Liver (tissue), 9 donors: ENCODE data around the gene SIL1. TPM values are rescaled to one million over a fixed set of nuclear protein-coding genes. Genes with fewer than 3 reads are reported as not detected.

ENCODE experiments used
- DNase-seq: peaks from one replicate; pipeline ENCODE4 v3.0.0-alpha.2; 2017; ENCODE audit warnings: low spot score
- H3K27ac ChIP-seq, 2 donors: one replicate each; pipeline ENCODE4 v1.7.0; 2013; ENCODE audit warnings: inconsistent platforms in 2 of 2, low read length in 2 of 2, control low read depth in 1 of 2, low read depth in 1 of 2, mild to moderate bottlenecking in 1 of 2
- H3K27me3 ChIP-seq, 4 donors: one replicate each; pipeline versions ENCODE4 v1.6.1 to v1.7.0; 2013; ENCODE audit warnings: low read length in 3 of 4, inconsistent platforms in 1 of 4, mild to moderate bottlenecking in 1 of 4, moderate library complexity in 1 of 4; ENCODE audit not compliant: control insufficient read depth in 4 of 4, insufficient read depth in 4 of 4
- H3K36me3 ChIP-seq, 4 donors: one replicate each; pipeline versions ENCODE4 v1.6.1 to v1.7.0; 2013; ENCODE audit warnings: low read length in 3 of 4, mild to moderate bottlenecking in 3 of 4, low read depth in 1 of 4, moderate library complexity in 1 of 4; ENCODE audit not compliant: control insufficient read depth in 4 of 4, insufficient read depth in 3 of 4
- H3K4me1 ChIP-seq, 4 donors: one replicate each; pipeline versions ENCODE4 v1.6.1 to v1.7.0; 2013; ENCODE audit warnings: low read length in 3 of 4, mild to moderate bottlenecking in 3 of 4, moderate library complexity in 1 of 4; ENCODE audit not compliant: control insufficient read depth in 4 of 4, insufficient read depth in 4 of 4
- H3K4me3 ChIP-seq, 3 donors: one replicate each; pipeline versions ENCODE4 v1.6.1 to v1.7.0; 2013; ENCODE audit warnings: low read length in 3 of 3, control low read depth in 1 of 3, low read depth in 1 of 3, mild to moderate bottlenecking in 1 of 3
- H3K9ac ChIP-seq, 2 donors: one replicate each; pipeline ENCODE4 v1.7.0; 2013; ENCODE audit warnings: low read length in 2 of 2, mild to moderate bottlenecking in 2 of 2, moderate library complexity in 2 of 2, control low read depth in 1 of 2, low read depth in 1 of 2
- H3K9me3 ChIP-seq, 4 donors: one replicate each; pipeline versions ENCODE4 v1.6.1 to v1.7.0; 2013; ENCODE audit warnings: low read length in 3 of 4; ENCODE audit not compliant: control insufficient read depth in 4 of 4
- EGR1 ChIP-seq, 2 donors: IDR thresholded peaks; 2 replicates each; pipeline ENCODE4 v1.6.1; 2016 to 2018; ENCODE audit warnings: antibody characterized with exemption in 2 of 2, low read depth in 2 of 2
- FOXA1 ChIP-seq: IDR thresholded peaks from 2 replicates; pipeline ENCODE4 v1.6.1; 2016; ENCODE audit warnings: antibody characterized with exemption
- FOXA2 ChIP-seq: IDR thresholded peaks from 2 replicates; pipeline ENCODE4 v1.6.1; 2016; ENCODE audit warnings: antibody characterized with exemption
- GABPA ChIP-seq, 2 donors: IDR thresholded peaks in 1 of 2; conservative IDR thresholded peaks in 1 of 2; 2 replicates each; pipeline ENCODE4 v1.6.1; 2016; ENCODE audit warnings: antibody characterized with exemption in 2 of 2, mild to moderate bottlenecking in 1 of 2, moderate library complexity in 1 of 2
- HNF4A ChIP-seq, 2 donors: conservative IDR thresholded peaks; 2 replicates each; pipeline ENCODE4 v1.6.1; 2016; ENCODE audit warnings: antibody characterized with exemption in 2 of 2, mild to moderate bottlenecking in 2 of 2
- HNF4G ChIP-seq: IDR thresholded peaks from 2 replicates; pipeline ENCODE4 v1.6.1; 2016; ENCODE audit warnings: antibody characterized with exemption
- JUND ChIP-seq, 2 donors: IDR thresholded peaks; 2 replicates each; pipeline ENCODE4 v1.6.1; 2016; ENCODE audit warnings: antibody characterized with exemption in 2 of 2
- NR2F2 ChIP-seq: IDR thresholded peaks from 2 replicates; pipeline ENCODE4 v1.6.1; 2016; ENCODE audit warnings: antibody characterized with exemption
- RAD21 ChIP-seq, 2 donors: IDR thresholded peaks; 2 replicates each; pipeline ENCODE4 v1.6.1; 2016; ENCODE audit warnings: antibody characterized with exemption in 2 of 2, mild to moderate bottlenecking in 2 of 2
- RXRA ChIP-seq, 2 donors: IDR thresholded peaks; 2 replicates each; pipeline ENCODE4 v1.6.1; 2017 to 2018; ENCODE audit warnings: antibody characterized with exemption in 2 of 2, mild to moderate bottlenecking in 1 of 2
- SP1 ChIP-seq: IDR thresholded peaks from 2 replicates; pipeline ENCODE4 v1.6.1; 2018; ENCODE audit warnings: antibody characterized with exemption, mild to moderate bottlenecking
- TAF1 ChIP-seq: conservative IDR thresholded peaks from 2 replicates; pipeline ENCODE4 v1.6.1; 2016; ENCODE audit warnings: antibody characterized with exemption, mild to moderate bottlenecking
- YY1 ChIP-seq: IDR thresholded peaks from 2 replicates; pipeline ENCODE4 v1.6.1; 2016; ENCODE audit warnings: antibody characterized with exemption, mild to moderate bottlenecking
- WGBS: extraction: QIAGEN DNeasy Blood & Tissue Kit; methylation state at CpG from one replicate; pipeline ENCODE4 v1.1.7; 2013; 5-methylcytosine and 5-hydroxymethylcytosine counted together
- polyA plus RNA-seq, 2 donors: library from polyadenylated mRNA; stranded (reverse) in 1 of 2; unstranded in 1 of 2; fragments of 200-250 nt in 1 of 2; fragments of >200 nt in 1 of 2; fragmentation: Nextera tagmentation in 1 of 2; extraction: Ambion mirVana in 1 of 2; gene quantifications; one replicate each; pipeline versions ENCODE4 v1.2.1 to v1.2.3, GENCODE V29; 2013 to 2015
- total RNA-seq, 2 donors: library from RNA; depleted of rRNA; stranded (reverse); fragments of >200 nt; gene quantifications; one replicate each; pipeline ENCODE4 v1.2.3, GENCODE V29; 2014
- TF ChIP-seq, protein P1 (sequence below): IDR thresholded peaks from 2 replicates; pipeline ENCODE4 v1.6.1; 2016; ENCODE audit warnings: antibody characterized with exemption
- TF ChIP-seq, protein P2 (sequence below): fragments of 150-350 bp; IDR thresholded peaks from 2 replicates; pipeline ENCODE4 v1.5.1; 2017; ENCODE audit warnings: improper control_type of control experiment, low read depth, low read length; ENCODE audit not compliant: missing input control
- TF ChIP-seq, protein P3 (sequence below): IDR thresholded peaks from 2 replicates; pipeline ENCODE4 v1.6.1; 2016; ENCODE audit warnings: antibody characterized with exemption
- TF ChIP-seq, protein P4 (sequence below): IDR thresholded peaks from 2 replicates; pipeline ENCODE4 v1.6.1; 2016; ENCODE audit warnings: antibody characterized with exemption, mild to moderate bottlenecking
- TF ChIP-seq, protein P5 (sequence below): IDR thresholded peaks from 2 replicates; pipeline ENCODE4 v1.6.1; 2016; ENCODE audit warnings: antibody characterized with exemption
- donor health status: healthy.
- donor health status: healthy.
- donor health status: healthy.
- donor health status: healthy.
- donor health status: healthy.

Gene SIL1
- total and polyA plus RNA-seq, 4 donors: 38.1 to 95.1 (median 76.2) TPM

DNA sequence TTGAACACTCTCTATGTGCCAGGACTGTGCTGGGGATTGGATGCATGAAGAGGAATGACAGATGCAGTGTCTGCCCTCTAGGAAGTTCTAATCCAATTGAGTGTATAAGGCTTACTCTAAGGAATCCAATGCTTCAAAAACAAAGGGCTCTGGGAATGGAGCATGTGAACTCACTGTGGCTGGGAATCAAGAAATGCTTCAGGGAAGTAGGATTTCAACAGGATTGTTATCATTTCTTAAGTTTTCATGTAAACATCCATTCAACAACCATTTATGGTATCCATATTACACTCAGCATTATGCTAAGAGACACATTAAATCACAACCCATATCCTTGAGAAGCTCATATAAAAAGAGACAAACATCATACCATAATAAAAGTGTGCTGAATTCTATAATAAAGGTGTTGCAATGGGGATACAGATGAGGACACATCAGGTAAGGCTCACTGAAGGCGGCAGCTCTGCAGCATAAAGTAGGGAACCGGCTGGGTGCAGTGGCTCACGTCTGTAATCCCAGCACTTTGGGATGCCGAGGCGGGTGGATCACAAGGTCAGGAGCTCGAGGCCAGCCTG is 11.3 kb downstream of the SIL1 start:
- TF ChIP-seq RXRA (IDR thresholded peaks at IDR 0.05): no peak
- TF ChIP-seq GABPA (IDR thresholded peaks at IDR 0.05 in 1 of 2, conservative IDR thresholded peaks at IDR 0.05 in 1 of 2): no peak
- no peak for TF ChIP-seq SP1
- no peak for TF ChIP-seq FOXA2
- TF ChIP-seq, protein P1, sequence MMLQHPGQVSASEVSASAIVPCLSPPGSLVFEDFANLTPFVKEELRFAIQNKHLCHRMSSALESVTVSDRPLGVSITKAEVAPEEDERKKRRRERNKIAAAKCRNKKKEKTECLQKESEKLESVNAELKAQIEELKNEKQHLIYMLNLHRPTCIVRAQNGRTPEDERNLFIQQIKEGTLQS: no peak
- no peak for TF ChIP-seq RAD21 (IDR thresholded peaks at IDR 0.05)
- TF ChIP-seq, protein P2, sequence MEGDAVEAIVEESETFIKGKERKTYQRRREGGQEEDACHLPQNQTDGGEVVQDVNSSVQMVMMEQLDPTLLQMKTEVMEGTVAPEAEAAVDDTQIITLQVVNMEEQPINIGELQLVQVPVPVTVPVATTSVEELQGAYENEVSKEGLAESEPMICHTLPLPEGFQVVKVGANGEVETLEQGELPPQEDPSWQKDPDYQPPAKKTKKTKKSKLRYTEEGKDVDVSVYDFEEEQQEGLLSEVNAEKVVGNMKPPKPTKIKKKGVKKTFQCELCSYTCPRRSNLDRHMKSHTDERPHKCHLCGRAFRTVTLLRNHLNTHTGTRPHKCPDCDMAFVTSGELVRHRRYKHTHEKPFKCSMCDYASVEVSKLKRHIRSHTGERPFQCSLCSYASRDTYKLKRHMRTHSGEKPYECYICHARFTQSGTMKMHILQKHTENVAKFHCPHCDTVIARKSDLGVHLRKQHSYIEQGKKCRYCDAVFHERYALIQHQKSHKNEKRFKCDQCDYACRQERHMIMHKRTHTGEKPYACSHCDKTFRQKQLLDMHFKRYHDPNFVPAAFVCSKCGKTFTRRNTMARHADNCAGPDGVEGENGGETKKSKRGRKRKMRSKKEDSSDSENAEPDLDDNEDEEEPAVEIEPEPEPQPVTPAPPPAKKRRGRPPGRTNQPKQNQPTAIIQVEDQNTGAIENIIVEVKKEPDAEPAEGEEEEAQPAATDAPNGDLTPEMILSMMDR: no peak
- TF ChIP-seq HNF4G: no peak
- TF ChIP-seq YY1: no peak
- TF ChIP-seq, protein P3, sequence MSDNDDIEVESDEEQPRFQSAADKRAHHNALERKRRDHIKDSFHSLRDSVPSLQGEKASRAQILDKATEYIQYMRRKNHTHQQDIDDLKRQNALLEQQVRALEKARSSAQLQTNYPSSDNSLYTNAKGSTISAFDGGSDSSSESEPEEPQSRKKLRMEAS: no peak
- TF ChIP-seq, protein P4, sequence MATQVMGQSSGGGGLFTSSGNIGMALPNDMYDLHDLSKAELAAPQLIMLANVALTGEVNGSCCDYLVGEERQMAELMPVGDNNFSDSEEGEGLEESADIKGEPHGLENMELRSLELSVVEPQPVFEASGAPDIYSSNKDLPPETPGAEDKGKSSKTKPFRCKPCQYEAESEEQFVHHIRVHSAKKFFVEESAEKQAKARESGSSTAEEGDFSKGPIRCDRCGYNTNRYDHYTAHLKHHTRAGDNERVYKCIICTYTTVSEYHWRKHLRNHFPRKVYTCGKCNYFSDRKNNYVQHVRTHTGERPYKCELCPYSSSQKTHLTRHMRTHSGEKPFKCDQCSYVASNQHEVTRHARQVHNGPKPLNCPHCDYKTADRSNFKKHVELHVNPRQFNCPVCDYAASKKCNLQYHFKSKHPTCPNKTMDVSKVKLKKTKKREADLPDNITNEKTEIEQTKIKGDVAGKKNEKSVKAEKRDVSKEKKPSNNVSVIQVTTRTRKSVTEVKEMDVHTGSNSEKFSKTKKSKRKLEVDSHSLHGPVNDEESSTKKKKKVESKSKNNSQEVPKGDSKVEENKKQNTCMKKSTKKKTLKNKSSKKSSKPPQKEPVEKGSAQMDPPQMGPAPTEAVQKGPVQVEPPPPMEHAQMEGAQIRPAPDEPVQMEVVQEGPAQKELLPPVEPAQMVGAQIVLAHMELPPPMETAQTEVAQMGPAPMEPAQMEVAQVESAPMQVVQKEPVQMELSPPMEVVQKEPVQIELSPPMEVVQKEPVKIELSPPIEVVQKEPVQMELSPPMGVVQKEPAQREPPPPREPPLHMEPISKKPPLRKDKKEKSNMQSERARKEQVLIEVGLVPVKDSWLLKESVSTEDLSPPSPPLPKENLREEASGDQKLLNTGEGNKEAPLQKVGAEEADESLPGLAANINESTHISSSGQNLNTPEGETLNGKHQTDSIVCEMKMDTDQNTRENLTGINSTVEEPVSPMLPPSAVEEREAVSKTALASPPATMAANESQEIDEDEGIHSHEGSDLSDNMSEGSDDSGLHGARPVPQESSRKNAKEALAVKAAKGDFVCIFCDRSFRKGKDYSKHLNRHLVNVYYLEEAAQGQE: no peak
- TF ChIP-seq, protein P5, sequence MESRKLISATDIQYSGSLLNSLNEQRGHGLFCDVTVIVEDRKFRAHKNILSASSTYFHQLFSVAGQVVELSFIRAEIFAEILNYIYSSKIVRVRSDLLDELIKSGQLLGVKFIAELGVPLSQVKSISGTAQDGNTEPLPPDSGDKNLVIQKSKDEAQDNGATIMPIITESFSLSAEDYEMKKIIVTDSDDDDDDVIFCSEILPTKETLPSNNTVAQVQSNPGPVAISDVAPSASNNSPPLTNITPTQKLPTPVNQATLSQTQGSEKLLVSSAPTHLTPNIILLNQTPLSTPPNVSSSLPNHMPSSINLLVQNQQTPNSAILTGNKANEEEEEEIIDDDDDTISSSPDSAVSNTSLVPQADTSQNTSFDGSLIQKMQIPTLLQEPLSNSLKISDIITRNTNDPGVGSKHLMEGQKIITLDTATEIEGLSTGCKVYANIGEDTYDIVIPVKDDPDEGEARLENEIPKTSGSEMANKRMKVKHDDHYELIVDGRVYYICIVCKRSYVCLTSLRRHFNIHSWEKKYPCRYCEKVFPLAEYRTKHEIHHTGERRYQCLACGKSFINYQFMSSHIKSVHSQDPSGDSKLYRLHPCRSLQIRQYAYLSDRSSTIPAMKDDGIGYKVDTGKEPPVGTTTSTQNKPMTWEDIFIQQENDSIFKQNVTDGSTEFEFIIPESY: no peak
- no peak for TF ChIP-seq EGR1 (IDR thresholded peaks at IDR 0.05; ENCODE audit: low read depth in 2 of 2)
- no peak for TF ChIP-seq JUND (IDR thresholded peaks at IDR 0.05)
- no peak for TF ChIP-seq HNF4A (conservative IDR thresholded peaks at IDR 0.05)
- TF ChIP-seq TAF1: no peak
- TF ChIP-seq FOXA1: no peak
- no peak for TF ChIP-seq NR2F2
- H3K9ac ChIP-seq: no peak overlapping the region
- no peaks in the 10 kb centered on the region for H3K9me3 ChIP-seq
- no peak overlapping the region for H3K4me3 ChIP-seq
- H3K36me3 ChIP-seq: no peaks in the 10 kb centered on the region
- no peak overlapping the region for H3K27ac ChIP-seq
- H3K27me3 ChIP-seq: no peaks in the 10 kb centered on the region
- 94% methylated on average over 6 of the region's 6 CpGs for WGBS
- DNase-seq: no peak
- H3K4me1 ChIP-seq: peaks cover 5 to 12% (median 8%) of the 10 kb centered on the region in 4 donors
